ENCODE measurements around the gene RNF44.

Gene RNF44

GRCh38 chr5:176529741-176530141 is 7.5 kb downstream of the RNF44 start:
- no peak for DNase-seq
- H3K4me3 ChIP-seq (ENCODE audit: low read length) = no peak overlapping the region
- H3K79me1 ChIP-seq (ENCODE audit: low read length) = peaks cover 8% of the 10 kb centered on the region
- H3K27me3 ChIP-seq (ENCODE audit: insufficient read depth, low read length, poor library complexity) = no peaks in the 10 kb centered on the region
- no peak overlapping the region for H3K56ac ChIP-seq (ENCODE audit: low read length)
- no peak overlapping the region for H2BK15ac ChIP-seq (replicated peaks; ENCODE audit: low read depth)
- no CpG with 5 or more reads among the region's 11 CpGs for WGBS (ENCODE audit: extremely low coverage, insufficient coverage, low lambda C conversion rate)
- no peak overlapping the region for H4K8ac ChIP-seq (ENCODE audit: low read depth, low read length)
- H3K79me2 ChIP-seq (ENCODE audit: control insufficient read depth, insufficient read depth, low read length) = peaks cover 26% of the 10 kb centered on the region
- H2BK5ac ChIP-seq (ENCODE audit: low read length) = no peak overlapping the region
- H3K27ac ChIP-seq (ENCODE audit: low read depth, low read length) = no peak overlapping the region
- no peak overlapping the region for H3K4ac ChIP-seq (ENCODE audit: low read depth, low read length)
- H3K4me1 ChIP-seq (ENCODE audit: control insufficient read depth, low read depth, low read length) = peaks cover 5% of the 10 kb centered on the region
- H3K18ac ChIP-seq (ENCODE audit: low read length) = no peak overlapping the region
- H3K9ac ChIP-seq (ENCODE audit: low read length) = no peak overlapping the region
- H3K36me3 ChIP-seq (ENCODE audit: control insufficient read depth, insufficient read depth, low read length) = peaks cover 20% of the 10 kb centered on the region
- H3K4me2 ChIP-seq (ENCODE audit: low read length) = no peak overlapping the region
- no peak overlapping the region for H2AK5ac ChIP-seq (ENCODE audit: low read length)
- H3K23ac ChIP-seq (ENCODE audit: low read length) = no peak overlapping the region
- H4K5ac ChIP-seq (ENCODE audit: low read length) = no peak overlapping the region
- H2BK120ac ChIP-seq (ENCODE audit: low read depth, low read length) = no peak overlapping the region

DNA sequence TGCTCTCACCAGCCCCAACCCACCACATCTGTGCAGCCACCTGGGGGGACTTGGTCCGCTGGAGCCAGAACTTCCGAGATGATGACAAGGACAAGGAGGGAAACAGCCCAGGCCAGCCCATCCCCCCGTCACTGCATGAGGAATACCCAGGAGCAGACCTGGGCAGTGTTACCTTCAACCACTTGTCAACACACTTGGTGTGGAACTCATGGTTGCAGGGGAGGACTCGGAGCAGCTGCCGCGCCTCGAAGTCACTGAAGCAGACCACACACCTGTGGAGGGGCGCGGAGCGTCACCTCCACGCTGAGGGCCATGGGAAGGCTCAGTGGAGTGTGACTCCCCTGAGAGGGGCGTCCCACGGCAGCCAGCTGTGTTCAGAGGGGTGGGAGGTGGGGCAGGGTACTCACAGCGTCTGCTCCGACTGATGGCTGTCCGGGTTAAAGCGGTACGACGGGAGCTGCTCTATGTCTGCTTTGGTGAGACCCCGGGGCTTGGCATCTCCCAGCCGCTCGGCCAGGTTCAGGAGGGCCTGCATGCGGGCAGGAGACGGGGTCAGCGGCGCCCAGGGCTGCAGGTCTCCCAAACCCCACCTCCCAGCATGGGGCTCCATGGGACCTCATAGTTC is 8.0 kb downstream of the RNF44 start:
- no peak overlapping the region for H4K5ac ChIP-seq (ENCODE audit: low read length)
- no peak overlapping the region for H2BK5ac ChIP-seq (ENCODE audit: low read length)
- H3K27ac ChIP-seq (ENCODE audit: low read depth, low read length) = no peak overlapping the region
- no peak overlapping the region for H2BK120ac ChIP-seq (ENCODE audit: low read depth, low read length)
- no peak overlapping the region for H3K4me3 ChIP-seq (ENCODE audit: low read length)
- peaks cover 20% of the 10 kb centered on the region for H3K36me3 ChIP-seq (ENCODE audit: control insufficient read depth, insufficient read depth, low read length)
- H3K18ac ChIP-seq (ENCODE audit: low read length) = no peak overlapping the region
- H3K79me1 ChIP-seq (ENCODE audit: low read length) = peaks cover 8% of the 10 kb centered on the region
- no peak overlapping the region for H4K8ac ChIP-seq (ENCODE audit: low read depth, low read length)
- no peaks in the 10 kb centered on the region for H3K27me3 ChIP-seq (ENCODE audit: insufficient read depth, low read length, poor library complexity)
- H3K4me2 ChIP-seq (ENCODE audit: low read length) = no peak overlapping the region
- no peak overlapping the region for H3K23ac ChIP-seq (ENCODE audit: low read length)
- no peak overlapping the region for H2BK15ac ChIP-seq (replicated peaks; ENCODE audit: low read depth)
- H3K4me1 ChIP-seq (ENCODE audit: control insufficient read depth, low read depth, low read length) = peaks cover 1% of the 10 kb centered on the region
- H3K79me2 ChIP-seq (ENCODE audit: control insufficient read depth, insufficient read depth, low read length) = peaks cover 21% of the 10 kb centered on the region
- no peak overlapping the region for H2AK5ac ChIP-seq (ENCODE audit: low read length)
- DNase-seq = no peak
- no peak overlapping the region for H3K9ac ChIP-seq (ENCODE audit: low read length)
- WGBS (ENCODE audit: extremely low coverage, insufficient coverage, low lambda C conversion rate) = no CpG with 5 or more reads among the region's 26 CpGs
- H3K56ac ChIP-seq (ENCODE audit: low read length) = no peak overlapping the region
- no peak overlapping the region for H3K4ac ChIP-seq (ENCODE audit: low read depth, low read length)

GRCh38 chr5:176528761-176529115 is 8.5 kb downstream of the RNF44 start:
- peaks cover 16% of the 10 kb centered on the region for H3K79me2 ChIP-seq (ENCODE audit: control insufficient read depth, insufficient read depth, low read length)
- no peak overlapping the region for H2BK15ac ChIP-seq (replicated peaks; ENCODE audit: low read depth)
- H3K23ac ChIP-seq (ENCODE audit: low read length) = no peak overlapping the region
- no peak overlapping the region for H3K56ac ChIP-seq (ENCODE audit: low read length)
- H3K36me3 ChIP-seq (ENCODE audit: control insufficient read depth, insufficient read depth, low read length) = peaks cover 20% of the 10 kb centered on the region
- H3K18ac ChIP-seq (ENCODE audit: low read length) = no peak overlapping the region
- no peak overlapping the region for H3K4ac ChIP-seq (ENCODE audit: low read depth, low read length)
- H3K4me3 ChIP-seq (ENCODE audit: low read length) = no peak overlapping the region
- H3K27ac ChIP-seq (ENCODE audit: low read depth, low read length) = no peak overlapping the region
- H2BK120ac ChIP-seq (ENCODE audit: low read depth, low read length) = no peak overlapping the region
- H2AK5ac ChIP-seq (ENCODE audit: low read length) = no peak overlapping the region
- no peaks in the 10 kb centered on the region for H3K27me3 ChIP-seq (ENCODE audit: insufficient read depth, low read length, poor library complexity)
- no peak overlapping the region for H4K8ac ChIP-seq (ENCODE audit: low read depth, low read length)
- H3K79me1 ChIP-seq (ENCODE audit: low read length) = peaks cover 8% of the 10 kb centered on the region
- H4K5ac ChIP-seq (ENCODE audit: low read length) = no peak overlapping the region
- H3K4me1 ChIP-seq (ENCODE audit: control insufficient read depth, low read depth, low read length) = no peaks in the 10 kb centered on the region
- no peak overlapping the region for H2BK5ac ChIP-seq (ENCODE audit: low read length)
- no peak overlapping the region for H3K9ac ChIP-seq (ENCODE audit: low read length)
- no CpG with 5 or more reads among the region's 17 CpGs for WGBS (ENCODE audit: extremely low coverage, insufficient coverage, low lambda C conversion rate)
- DNase-seq = no peak
- H3K4me2 ChIP-seq (ENCODE audit: low read length) = no peak overlapping the region

DNA sequence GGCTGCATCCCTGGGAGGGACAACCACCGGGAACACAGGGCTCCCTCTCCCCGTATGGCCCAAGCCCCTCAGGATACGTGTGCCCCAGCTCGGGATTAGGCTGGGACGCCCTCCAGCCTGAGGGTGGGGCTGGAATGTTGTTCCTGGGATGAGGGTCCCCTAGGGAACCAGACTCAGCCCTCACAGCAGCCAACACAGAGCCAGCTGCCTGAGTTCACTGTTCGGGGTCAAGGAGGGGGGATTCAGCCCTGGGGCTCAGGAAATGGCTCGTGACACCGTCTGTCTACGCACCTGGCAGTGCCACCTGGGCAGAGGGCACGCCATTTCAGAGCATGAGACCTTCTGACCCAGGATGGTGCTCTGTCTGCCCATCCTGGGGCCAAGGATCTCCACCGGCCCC is 8.9 kb downstream of the RNF44 start:
- Histone ChIP-seq H3K79me2 (ENCODE audit: control insufficient read depth, insufficient read depth, low read length) (peaks cover 11% of the 10 kb centered on the region), H2BK5ac (ENCODE audit: low read length) (no peak overlapping the region), H3K23ac (ENCODE audit: low read length) (no peak overlapping the region), H3K79me1 (ENCODE audit: low read length) (peaks cover 8% of the 10 kb centered on the region), H3K27me3 (ENCODE audit: insufficient read depth, low read length, poor library complexity) (no peaks in the 10 kb centered on the region), H4K5ac (ENCODE audit: low read length) (no peak overlapping the region), H2AK5ac (ENCODE audit: low read length) (no peak overlapping the region), H3K9ac (ENCODE audit: low read length) (no peak overlapping the region), H3K18ac (ENCODE audit: low read length) (no peak overlapping the region), H3K4me2 (ENCODE audit: low read length) (no peak overlapping the region), H2BK120ac (ENCODE audit: low read depth, low read length) (no peak overlapping the region), H3K56ac (ENCODE audit: low read length) (no peak overlapping the region), H3K4ac (ENCODE audit: low read depth, low read length) (no peak overlapping the region), H4K8ac (ENCODE audit: low read depth, low read length) (no peak overlapping the region), H3K36me3 (ENCODE audit: control insufficient read depth, insufficient read depth, low read length) (peaks cover 20% of the 10 kb centered on the region), H3K27ac (ENCODE audit: low read depth, low read length) (no peak overlapping the region), H2BK15ac (replicated peaks; ENCODE audit: low read depth) (no peak overlapping the region), H3K4me1 (ENCODE audit: control insufficient read depth, low read depth, low read length) (no peaks in the 10 kb centered on the region), H3K4me3 (ENCODE audit: low read length) (no peak overlapping the region)
- WGBS (ENCODE audit: extremely low coverage, insufficient coverage, low lambda C conversion rate) = no CpG with 5 or more reads among the region's 11 CpGs
- DNase-seq = no peak

- no peak overlapping the region for H3K18ac ChIP-seq (ENCODE audit: low read length)
- H3K4me3 ChIP-seq (ENCODE audit: low read length) = no peak overlapping the region
- H2BK5ac ChIP-seq (ENCODE audit: low read length) = no peak overlapping the region
- H3K4me2 ChIP-seq (ENCODE audit: low read length) = no peak overlapping the region
- H3K27me3 ChIP-seq (ENCODE audit: insufficient read depth, low read length, poor library complexity) = no peaks in the 10 kb centered on the region
- H4K8ac ChIP-seq (ENCODE audit: low read depth, low read length) = no peak overlapping the region
- no peak overlapping the region for H3K4ac ChIP-seq (ENCODE audit: low read depth, low read length)
- WGBS (ENCODE audit: extremely low coverage, insufficient coverage, low lambda C conversion rate) = 100% methylated on average over 3 of the region's 34 CpGs
- peaks cover 20% of the 10 kb centered on the region for H3K36me3 ChIP-seq (ENCODE audit: control insufficient read depth, insufficient read depth, low read length)
- H3K27ac ChIP-seq (ENCODE audit: low read depth, low read length) = no peak overlapping the region
- H3K9ac ChIP-seq (ENCODE audit: low read length) = no peak overlapping the region
- no peak overlapping the region for H2BK120ac ChIP-seq (ENCODE audit: low read depth, low read length)
- H2AK5ac ChIP-seq (ENCODE audit: low read length) = no peak overlapping the region
- no peak overlapping the region for H4K5ac ChIP-seq (ENCODE audit: low read length)
- H2BK15ac ChIP-seq (replicated peaks; ENCODE audit: low read depth) = no peak overlapping the region
- no peak overlapping the region for H3K23ac ChIP-seq (ENCODE audit: low read length)
- no peak overlapping the region for H3K56ac ChIP-seq (ENCODE audit: low read length)
- no peaks in the 10 kb centered on the region for H3K4me1 ChIP-seq (ENCODE audit: control insufficient read depth, low read depth, low read length)
- H3K79me1 ChIP-seq (ENCODE audit: low read length) = peaks cover 5% of the 10 kb centered on the region
- peaks cover 4% of the 10 kb centered on the region for H3K79me2 ChIP-seq (ENCODE audit: control insufficient read depth, insufficient read depth, low read length)
- no peak for DNase-seq
Observed at GRCh38 chr5:176527246-176528222, 9.7 kb downstream of the RNF44 start.

Data from mesendoderm (in vitro differentiated cells).